HG02642 (cell line): ENCODE data around the gene PRR32.
"Not testable (repeated sequence)": the region's sequence is repeated elsewhere in the genome, so short reads cannot be mapped to it uniquely, and the experiment has no call there.

Source experiments
- ATAC-seq: cut with Tn5 transposase; IDR thresholded peaks from one replicate; pipeline ENCODE4 v1.9.1; 2021; ENCODE audit warnings: mild to moderate bottlenecking; ENCODE audit not compliant: unreplicated experiment, poor library complexity

Gene PRR32, protein sequence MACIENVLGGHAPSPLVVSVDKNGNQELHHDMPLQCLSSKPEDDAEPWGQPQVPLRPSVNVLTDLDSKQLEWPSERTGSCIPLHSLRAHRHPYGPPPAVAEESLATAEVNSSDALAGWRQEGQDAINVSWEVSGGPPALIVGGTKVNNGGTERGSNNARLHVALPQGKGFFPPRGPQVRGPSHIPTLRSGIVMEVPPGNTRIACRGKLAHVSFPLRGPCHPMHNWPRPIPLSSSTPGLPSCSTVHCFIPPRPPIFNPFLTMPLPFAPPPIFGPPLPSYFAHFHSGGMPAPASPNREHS

DNA sequence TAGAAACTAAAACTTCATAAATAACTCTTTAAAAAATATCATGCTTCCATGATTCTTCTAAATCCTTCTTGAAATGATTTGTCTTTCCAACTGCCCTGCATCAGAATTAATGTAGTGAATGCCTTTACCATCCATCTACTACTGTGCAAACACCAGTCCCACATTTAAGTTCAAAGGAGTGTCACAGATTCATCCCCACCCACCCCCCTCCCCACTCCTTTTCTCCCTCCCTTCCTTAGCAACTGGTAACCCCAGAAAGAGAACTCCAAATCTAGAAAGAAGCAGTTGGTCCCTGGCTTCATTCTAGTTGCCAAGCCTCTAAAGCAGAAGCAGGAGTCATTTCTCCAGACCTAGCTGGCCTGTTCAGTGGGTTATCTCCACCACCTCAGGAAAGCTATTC, at the start of gene PRR32:
TSS of gene PRR32 (plus strand) at position 301 of the 400 bp plus-strand sequence. CDS start 115 bp downstream, outside the sequence.
- no peak for ATAC-seq

DNA sequence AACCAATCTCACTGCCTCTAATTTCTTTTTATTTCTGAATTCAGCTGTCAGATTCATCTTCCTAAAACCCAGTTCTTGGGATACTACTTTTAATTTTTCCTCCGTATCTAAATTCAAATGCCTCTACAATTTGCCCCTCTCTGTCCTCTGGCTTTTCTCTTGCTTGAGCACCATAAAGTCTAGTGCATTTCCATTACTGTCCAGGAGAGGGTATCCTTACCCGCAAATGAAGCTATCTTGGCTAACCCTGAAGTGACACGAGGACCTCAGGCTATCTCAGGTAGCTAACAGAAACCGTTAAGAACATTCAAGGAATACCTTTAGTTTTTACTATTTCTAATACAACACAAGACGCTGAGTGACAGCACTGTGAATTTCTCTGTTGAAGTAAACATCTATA, 49.4 kb upstream of the PRR32 start:
- peak; percentile 69 for ATAC-seq

DNA sequence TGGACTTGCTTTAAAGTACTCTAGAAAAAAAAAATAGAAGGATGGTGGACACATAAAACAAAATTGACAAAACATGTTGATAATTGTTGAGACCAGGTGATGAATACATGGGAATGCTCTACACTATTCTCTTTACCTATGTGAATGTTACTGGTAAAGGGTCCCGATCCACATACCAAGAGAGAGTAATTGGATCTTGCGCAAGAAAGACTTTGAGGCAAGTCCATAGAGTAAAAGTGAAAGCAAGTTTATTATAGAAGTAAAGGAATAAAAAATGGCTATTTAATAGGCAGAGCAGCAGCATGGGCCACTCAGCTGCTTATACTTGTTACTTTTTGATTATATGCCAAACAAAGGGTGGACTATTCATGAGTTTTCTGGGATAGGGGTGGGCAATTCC, 34.0 kb upstream of the PRR32 start:
- no peak for ATAC-seq

DNA sequence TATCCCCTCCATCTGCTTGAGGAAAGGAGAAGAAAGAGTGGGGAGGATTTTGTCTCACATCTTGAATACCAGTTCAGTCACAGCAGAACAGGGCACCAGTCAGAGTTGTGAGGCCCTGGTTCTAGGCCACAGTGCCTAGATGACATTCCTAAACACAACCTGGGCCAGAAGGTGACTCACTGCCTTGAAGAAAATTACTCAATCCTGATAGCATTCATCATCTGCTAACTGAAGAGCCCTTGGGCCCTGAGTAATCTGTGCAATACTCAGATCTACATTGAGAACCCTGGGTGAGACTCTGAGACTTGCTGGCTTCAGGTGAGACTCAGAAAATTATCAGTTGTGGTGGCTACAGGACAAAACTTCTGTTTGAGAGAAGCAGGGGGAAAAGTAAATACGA, 20.5 kb upstream of the PRR32 start:
- no peak for ATAC-seq

DNA sequence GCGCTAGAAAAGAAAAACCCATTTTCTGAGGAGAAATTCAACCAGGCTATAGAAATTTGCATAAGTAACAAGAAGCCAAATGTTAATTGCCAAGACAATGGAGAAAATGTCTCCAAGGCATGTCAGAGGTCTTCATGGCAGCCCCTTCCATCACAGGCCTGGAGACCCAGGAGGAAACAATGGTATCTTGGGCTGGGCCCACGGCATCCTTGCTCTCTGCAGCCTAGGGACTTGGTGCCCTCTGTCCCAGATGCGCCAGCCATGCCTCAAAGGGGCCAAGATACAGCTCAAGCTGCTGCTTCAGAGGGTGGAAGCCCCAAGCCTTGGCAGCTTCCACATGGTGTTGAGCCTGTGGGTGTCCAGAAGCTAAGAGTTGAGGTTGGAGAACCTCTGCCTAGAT, 12.7 kb upstream of the PRR32 start:
- not testable (repeated sequence) for ATAC-seq

DNA sequence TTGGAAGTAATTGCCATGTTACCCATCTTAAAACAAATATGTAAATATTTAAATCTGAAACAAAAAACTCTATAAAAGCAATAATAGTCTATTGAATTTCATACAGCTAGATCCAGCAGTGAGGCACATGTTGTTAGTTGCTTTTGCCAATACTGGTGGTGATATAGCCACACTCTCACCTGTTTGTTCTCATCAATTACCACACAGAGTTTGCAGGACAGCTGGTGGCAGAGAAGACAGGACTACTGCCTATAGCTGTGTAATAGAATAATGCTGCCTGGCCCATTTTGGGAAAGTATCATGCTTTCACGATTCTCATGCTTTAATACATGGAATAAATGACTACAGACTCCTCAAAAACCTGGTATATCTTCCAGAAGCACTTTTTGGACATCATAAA, 3.7 kb upstream of the PRR32 start:
- ATAC-seq = no peak

DNA sequence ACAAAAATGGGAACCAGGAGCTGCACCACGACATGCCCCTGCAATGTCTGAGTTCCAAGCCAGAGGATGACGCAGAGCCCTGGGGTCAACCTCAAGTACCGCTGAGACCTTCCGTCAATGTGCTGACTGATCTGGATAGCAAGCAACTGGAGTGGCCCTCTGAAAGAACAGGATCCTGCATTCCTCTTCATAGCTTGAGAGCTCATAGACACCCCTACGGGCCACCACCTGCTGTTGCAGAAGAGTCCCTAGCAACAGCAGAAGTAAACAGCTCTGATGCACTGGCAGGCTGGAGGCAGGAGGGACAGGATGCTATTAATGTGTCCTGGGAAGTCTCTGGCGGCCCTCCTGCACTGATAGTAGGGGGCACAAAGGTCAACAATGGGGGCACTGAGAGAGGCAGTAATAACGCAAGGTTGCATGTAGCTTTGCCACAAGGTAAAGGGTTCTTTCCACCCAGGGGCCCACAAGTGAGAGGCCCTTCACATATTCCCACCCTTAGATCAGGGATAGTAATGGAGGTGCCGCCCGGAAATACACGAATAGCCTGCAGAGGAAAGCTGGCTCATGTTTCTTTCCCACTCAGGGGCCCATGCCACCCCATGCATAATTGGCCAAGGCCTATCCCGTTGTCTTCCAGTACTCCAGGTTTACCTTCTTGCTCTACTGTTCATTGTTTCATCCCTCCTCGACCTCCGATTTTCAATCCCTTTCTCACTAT, 1.3 kb downstream of the PRR32 start:
- ATAC-seq = no peak

DNA sequence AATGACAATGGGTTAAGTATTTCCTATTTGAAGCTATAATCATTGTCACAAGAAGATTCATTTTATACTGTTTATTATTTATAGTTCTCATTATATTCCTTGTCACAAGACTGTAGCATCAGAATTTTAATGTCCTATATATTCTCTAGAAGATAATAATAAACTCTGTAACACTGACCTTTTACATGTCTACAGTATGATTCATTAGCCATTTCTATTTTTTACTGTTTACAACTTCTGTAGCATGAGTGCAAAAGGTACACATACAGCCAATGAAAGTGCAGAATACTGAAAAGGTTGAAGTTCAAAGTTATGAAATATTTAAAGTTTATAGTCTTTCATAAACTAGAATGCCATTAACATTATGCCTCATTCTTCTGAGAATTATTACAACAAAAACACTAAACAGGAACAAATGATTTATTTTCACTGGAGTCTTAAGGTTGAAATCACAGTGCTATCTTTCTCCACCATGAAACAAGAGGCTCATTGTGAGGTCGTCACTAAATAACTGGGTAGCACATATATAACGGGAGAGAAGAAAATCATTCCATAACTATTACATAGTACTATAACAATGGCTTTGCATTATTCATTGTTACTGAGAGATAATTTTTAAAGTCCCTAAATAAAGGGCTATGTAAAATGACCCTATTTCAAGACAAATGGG, 4.9 kb downstream of the PRR32 start:
- no peak for ATAC-seq

DNA sequence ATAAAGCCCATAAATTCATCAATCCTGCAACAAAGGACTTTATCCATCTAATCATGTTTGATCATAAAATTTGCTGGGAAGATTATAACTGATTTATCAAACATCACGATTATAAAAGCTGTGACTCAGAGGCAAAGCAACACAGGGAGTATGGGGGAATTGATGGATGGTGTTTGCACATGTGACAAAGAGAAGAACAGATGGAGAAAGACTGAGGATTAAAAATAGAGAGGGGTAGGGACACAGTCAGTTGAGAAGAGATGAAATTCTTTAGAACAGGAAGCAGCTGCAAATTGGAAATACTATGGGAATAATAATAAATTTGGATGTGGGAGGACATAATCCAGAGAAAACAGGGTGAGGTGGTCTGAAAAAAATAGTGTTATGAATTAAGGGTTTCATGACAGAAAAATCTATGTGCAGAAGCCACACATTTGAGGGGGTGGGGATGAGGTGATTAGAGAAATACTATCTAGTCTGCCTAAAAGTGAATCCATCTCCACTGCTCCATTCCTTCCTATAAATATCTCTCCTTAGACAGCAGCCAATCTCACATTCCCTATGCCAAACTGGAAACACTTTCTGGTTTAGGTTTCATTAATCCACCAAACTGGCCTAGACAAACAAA, 6.2 kb downstream of the PRR32 start:
- ATAC-seq = no peak

DNA sequence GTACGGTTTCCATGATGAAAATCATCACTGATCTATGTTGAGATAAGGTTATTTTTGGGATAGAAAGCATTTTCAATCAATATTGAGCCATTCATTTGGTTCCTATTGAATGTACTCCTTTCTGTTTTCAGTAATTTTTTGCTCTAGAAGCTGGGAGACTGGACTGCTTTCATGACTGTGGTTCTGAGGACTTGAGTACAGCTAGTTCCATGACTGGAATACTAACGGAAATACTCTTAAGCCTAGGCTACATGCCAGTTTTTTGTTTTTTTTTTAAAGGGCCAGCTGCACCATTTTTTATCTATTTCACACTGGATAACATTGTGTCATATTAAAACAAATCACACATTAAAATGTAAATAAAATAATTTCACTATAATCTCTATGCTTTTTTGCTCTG, 16.7 kb downstream of the PRR32 start:
- ATAC-seq = no peak

DNA sequence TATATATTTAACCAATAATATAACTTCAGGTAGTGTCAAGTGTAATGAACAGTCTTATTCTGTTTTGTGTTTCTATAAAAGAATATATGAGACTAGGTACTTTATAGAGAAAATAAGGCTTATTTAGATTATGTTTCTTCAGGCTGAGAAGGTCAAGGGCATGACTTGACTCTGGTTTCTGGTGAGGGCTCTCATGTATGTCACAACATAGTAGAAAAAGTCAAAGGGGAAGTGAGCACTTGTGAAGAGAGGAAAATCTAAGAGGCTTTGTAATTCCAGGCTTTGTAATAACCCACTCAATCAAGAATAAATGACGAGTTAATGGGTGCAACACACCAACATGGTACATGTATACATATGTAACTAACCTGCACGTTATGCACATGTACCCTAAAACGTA, 27.6 kb downstream of the PRR32 start:
- no peak for ATAC-seq

DNA sequence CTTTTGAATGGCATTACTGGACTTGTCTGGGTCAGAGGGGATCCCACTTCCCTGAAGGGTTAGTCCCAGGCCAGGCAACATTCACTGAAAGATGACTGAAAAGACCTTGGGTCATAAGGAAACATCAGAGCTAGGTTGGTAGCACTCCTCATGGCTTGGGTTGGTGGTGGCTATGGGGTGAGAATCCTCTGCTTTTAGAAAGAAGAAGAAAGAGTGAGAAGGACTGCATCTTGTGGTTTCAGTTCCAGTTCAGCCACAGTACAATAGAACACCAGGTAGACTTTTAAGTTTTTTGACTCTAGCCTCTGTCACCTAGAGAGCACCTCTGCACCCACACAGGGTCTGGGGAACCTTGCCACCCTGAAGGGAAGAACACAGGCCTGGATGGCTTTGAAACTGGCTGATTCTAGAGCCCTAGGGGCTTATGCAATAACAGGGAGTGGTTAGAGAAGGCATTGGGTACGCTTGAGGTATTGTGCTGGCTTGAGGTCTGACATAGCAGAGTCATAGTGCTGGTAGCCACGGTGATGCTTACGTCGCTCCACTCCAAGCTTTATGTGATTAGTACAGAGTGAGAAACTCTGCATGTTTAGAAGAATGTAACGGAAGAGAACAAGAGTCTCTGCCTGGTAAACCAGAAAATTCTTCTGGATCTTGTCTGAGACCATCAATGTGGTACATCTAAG, 36.5 kb downstream of the PRR32 start:
- no peak for ATAC-seq
